K562 (cell line): ENCODE measurements around the gene PDCD1LG2.

Experiments used
- CEBPB ChIP-seq: fragments of 450-650 bp; IDR thresholded peaks from 2 replicates; pipeline ENCODE4 v1.6.1; 2016; ENCODE audit warnings: missing genetic modification characterization, missing compliant biosample characterization
- EZH2 ChIP-seq: IDR thresholded peaks from 2 replicates; pipeline ENCODE4 v1.6.1; 2012; ENCODE audit warnings: low read depth, mild to moderate bottlenecking, inconsistent platforms, low read length, borderline replicate concordance
- MAX ChIP-seq: sonication (generic); formaldehyde crosslinking; IDR thresholded peaks from 2 replicates; pipeline ENCODE4 v1.9.0; 2022; ENCODE audit warnings: mild to moderate bottlenecking, missing genetic modification reagents
- NR2C2 ChIP-seq, 2 experiments: fragments of 200-800 bp in 1 of 2; sonication (Bioruptor generic) in 1 of 2; sonication (generic) in 1 of 2; formaldehyde crosslinking in 1 of 2; IDR thresholded peaks; 2 replicates each; pipeline versions ENCODE4 v1.6.1 to v1.8.0; 2016 to 2022; ENCODE audit warnings: mild to moderate bottlenecking in 1 of 2, missing compliant biosample characterization in 1 of 2, missing genetic modification characterization in 1 of 2, missing genetic modification reagents in 1 of 2
- POLR2A ChIP-seq: fragments of 450-650 bp; conservative IDR thresholded peaks from 2 replicates; pipeline ENCODE4 v1.6.1; 2016
- POLR2AphosphoS5 ChIP-seq: IDR thresholded peaks from 2 replicates; pipeline ENCODE4 v1.6.1; 2011; ENCODE audit warnings: mild to moderate bottlenecking, low read depth, low read length, moderate library complexity; ENCODE audit not compliant: control insufficient read depth, insufficient read depth
- PRDM10 ChIP-seq: fragments of 450-650 bp; IDR thresholded peaks from 2 replicates; pipeline ENCODE4 v1.6.1; 2018; ENCODE audit not compliant: partially characterized antibody
- SIN3A ChIP-seq, 2 experiments: fragments of 150-350 bp in 1 of 2; IDR thresholded peaks; 2 replicates each; pipeline ENCODE4 v1.6.1; 2011 to 2016; ENCODE audit warnings: borderline replicate concordance in 2 of 2, low read depth in 2 of 2, low read length in 2 of 2, mild to moderate bottlenecking in 2 of 2, moderate library complexity in 2 of 2; ENCODE audit not compliant: control insufficient read depth in 1 of 2
- SP2 ChIP-seq: IDR thresholded peaks from 2 replicates; pipeline ENCODE4 v1.6.1; 2011; ENCODE audit warnings: mild to moderate bottlenecking, low read depth, low read length, moderate library complexity; ENCODE audit not compliant: poor library complexity, severe bottlenecking; ENCODE audit errors: extremely low read depth
- TF ChIP-seq, protein P1 (sequence below), 2 experiments: fragments of 450-650 bp; IDR thresholded peaks; 2 replicates each; pipeline ENCODE4 v1.6.1; 2016
- TF ChIP-seq, protein P2 (sequence below), 3 experiments: IDR thresholded peaks in 2 of 3; conservative IDR thresholded peaks in 1 of 3; 2 replicates each; pipeline ENCODE4 v1.5.1; 2011 to 2012; ENCODE audit warnings: low read length in 3 of 3, mild to moderate bottlenecking in 3 of 3, control low read depth in 2 of 3, improper control_type of control experiment in 1 of 3, inconsistent platforms in 1 of 3, low read depth in 1 of 3, mixed read lengths in 1 of 3, moderate library complexity in 1 of 3; ENCODE audit not compliant: insufficient read depth in 2 of 3
- TF ChIP-seq, protein P3 (sequence below), 2 experiments: fragments of 450-650 bp; conservative IDR thresholded peaks; 2 replicates each; pipeline ENCODE4 v1.6.1; 2017; ENCODE audit warnings: mild to moderate bottlenecking in 2 of 2, moderate library complexity in 2 of 2

DNA sequence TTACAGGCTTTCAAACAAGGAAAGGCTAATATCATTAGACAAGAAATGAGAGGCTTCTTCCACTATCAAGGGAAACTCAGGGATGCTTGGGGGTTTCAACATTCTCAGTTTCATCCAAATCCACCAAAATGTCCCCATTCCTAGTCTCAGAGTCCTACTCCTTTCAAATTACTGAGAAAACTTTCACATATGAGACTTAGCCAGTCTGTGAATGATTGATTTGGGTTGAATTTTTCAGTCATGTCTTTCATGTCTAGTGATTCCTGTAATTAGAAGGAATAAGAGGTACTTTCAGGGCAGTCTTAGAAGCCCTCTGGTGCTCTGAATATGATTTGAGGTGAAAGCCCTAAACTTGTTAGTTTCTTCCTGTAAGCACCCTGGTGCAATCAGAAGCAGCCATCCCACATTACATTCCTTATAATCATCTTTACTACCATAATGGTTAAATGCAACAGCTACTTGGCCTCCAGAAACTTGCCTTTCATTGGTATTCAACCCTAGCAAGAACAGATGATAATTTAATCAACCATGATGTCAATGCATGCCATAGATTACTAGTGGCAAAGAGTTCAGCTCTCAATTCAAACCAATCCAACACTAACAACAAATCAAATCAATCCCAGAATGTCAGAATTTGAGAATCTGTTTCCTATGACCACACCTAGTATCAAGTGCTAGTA is 67.8 kb downstream of the PDCD1LG2 start:
- TF ChIP-seq, protein P1, sequence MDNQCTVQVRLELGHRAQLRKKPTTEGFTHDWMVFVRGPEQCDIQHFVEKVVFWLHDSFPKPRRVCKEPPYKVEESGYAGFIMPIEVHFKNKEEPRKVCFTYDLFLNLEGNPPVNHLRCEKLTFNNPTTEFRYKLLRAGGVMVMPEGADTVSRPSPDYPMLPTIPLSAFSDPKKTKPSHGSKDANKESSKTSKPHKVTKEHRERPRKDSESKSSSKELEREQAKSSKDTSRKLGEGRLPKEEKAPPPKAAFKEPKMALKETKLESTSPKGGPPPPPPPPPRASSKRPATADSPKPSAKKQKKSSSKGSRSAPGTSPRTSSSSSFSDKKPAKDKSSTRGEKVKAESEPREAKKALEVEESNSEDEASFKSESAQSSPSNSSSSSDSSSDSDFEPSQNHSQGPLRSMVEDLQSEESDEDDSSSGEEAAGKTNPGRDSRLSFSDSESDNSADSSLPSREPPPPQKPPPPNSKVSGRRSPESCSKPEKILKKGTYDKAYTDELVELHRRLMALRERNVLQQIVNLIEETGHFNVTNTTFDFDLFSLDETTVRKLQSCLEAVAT (IDR thresholded peaks at IDR 0.05), result no peak
- TF ChIP-seq, protein P2, sequence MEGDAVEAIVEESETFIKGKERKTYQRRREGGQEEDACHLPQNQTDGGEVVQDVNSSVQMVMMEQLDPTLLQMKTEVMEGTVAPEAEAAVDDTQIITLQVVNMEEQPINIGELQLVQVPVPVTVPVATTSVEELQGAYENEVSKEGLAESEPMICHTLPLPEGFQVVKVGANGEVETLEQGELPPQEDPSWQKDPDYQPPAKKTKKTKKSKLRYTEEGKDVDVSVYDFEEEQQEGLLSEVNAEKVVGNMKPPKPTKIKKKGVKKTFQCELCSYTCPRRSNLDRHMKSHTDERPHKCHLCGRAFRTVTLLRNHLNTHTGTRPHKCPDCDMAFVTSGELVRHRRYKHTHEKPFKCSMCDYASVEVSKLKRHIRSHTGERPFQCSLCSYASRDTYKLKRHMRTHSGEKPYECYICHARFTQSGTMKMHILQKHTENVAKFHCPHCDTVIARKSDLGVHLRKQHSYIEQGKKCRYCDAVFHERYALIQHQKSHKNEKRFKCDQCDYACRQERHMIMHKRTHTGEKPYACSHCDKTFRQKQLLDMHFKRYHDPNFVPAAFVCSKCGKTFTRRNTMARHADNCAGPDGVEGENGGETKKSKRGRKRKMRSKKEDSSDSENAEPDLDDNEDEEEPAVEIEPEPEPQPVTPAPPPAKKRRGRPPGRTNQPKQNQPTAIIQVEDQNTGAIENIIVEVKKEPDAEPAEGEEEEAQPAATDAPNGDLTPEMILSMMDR (IDR thresholded peaks at IDR 0.05 in 2 of 3, conservative IDR thresholded peaks at IDR 0.05 in 1 of 3; ENCODE audit: insufficient read depth in 2 of 3, low read depth in 1 of 3, low read length in 3 of 3), result no peak
- TF ChIP-seq MAX (CRISPR knock-in tag) (no peak), POLR2A (no peak), PRDM10 (no peak), CEBPB (tag) (no peak), NR2C2 (CRISPR knock-in tag; IDR thresholded peaks at IDR 0.05) (no peak), NR2C2 (tag; IDR thresholded peaks at IDR 0.05) (no peak), EZH2 (no peak), SIN3A (IDR thresholded peaks at IDR 0.05; ENCODE audit: borderline replicate concordance in 2 of 2, control insufficient read depth in 1 of 2, low read depth in 2 of 2, low read length in 2 of 2) (no peak), SP2 (no peak), POLR2AphosphoS5 (no peak)
- TF ChIP-seq, protein P3, sequence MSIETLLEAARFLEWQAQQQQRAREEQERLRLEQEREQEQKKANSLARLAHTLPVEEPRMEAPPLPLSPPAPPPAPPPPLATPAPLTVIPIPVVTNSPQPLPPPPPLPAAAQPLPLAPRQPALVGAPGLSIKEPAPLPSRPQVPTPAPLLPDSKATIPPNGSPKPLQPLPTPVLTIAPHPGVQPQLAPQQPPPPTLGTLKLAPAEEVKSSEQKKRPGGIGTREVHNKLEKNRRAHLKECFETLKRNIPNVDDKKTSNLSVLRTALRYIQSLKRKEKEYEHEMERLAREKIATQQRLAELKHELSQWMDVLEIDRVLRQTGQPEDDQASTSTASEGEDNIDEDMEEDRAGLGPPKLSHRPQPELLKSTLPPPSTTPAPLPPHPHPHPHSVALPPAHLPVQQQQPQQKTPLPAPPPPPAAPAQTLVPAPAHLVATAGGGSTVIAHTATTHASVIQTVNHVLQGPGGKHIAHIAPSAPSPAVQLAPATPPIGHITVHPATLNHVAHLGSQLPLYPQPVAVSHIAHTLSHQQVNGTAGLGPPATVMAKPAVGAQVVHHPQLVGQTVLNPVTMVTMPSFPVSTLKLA (conservative IDR thresholded peaks at IDR 0.05), result no peak
